Tibial nerve (tissue), 3 donors: ENCODE measurements around the gene PSD2.

ENCODE experiments used
- CTCF ChIP-seq, 5 experiments: fragments of 200-600 bp in 3 of 5; fragments of 450-650 bp in 2 of 5; sonication (generic) in 3 of 5; IDR thresholded peaks; one replicate each; pipeline ENCODE4 v1.5.1; 2016 to 2019; ENCODE audit warnings: antibody characterized with exemption in 5 of 5, mild to moderate bottlenecking in 3 of 5, moderate library complexity in 2 of 5
- POLR2A ChIP-seq, 2 donors: fragments of 450-650 bp; IDR thresholded peaks; one replicate each; pipeline ENCODE4 v1.6.1; 2017; ENCODE audit warnings: antibody characterized with exemption in 2 of 2, mild to moderate bottlenecking in 2 of 2, moderate library complexity in 2 of 2

DNA sequence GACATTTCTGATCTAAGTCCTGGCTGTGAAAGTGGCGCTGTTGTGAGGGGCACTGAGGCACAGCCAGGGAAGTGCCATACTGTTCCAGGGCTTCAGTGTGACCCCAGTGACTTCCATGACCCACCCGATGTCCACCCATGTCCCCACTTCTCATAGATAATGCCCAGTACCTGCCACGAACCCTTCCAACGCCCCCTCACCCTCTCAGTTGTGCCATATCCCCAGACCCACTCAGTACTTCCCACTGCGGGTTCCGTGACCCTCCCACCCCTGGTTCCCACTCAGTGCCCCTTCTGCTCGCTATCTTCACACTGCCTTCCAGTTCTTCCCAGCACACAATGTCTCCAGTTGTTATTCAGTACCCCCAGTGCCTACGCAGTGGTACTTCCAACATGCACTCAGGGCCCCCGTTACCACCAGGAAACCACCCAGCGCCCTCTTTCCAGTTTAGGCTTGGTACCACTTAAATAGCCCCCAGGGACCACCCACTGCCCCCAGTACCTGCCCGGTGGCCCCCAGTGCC is 30.7 kb upstream of the PSD2 start:
- TF ChIP-seq POLR2A (IDR thresholded peaks at IDR 0.05) (no peak), CTCF (IDR thresholded peaks at IDR 0.05) (no peak)
